ENCODE results near the gene GJD3. TPM values are rescaled to one million over a fixed set of nuclear protein-coding genes. Genes with fewer than 3 reads are reported as not detected.

Gene GJD3
- total RNA-seq, 1 donor from 2014 or later: 0.36 TPM

DNA sequence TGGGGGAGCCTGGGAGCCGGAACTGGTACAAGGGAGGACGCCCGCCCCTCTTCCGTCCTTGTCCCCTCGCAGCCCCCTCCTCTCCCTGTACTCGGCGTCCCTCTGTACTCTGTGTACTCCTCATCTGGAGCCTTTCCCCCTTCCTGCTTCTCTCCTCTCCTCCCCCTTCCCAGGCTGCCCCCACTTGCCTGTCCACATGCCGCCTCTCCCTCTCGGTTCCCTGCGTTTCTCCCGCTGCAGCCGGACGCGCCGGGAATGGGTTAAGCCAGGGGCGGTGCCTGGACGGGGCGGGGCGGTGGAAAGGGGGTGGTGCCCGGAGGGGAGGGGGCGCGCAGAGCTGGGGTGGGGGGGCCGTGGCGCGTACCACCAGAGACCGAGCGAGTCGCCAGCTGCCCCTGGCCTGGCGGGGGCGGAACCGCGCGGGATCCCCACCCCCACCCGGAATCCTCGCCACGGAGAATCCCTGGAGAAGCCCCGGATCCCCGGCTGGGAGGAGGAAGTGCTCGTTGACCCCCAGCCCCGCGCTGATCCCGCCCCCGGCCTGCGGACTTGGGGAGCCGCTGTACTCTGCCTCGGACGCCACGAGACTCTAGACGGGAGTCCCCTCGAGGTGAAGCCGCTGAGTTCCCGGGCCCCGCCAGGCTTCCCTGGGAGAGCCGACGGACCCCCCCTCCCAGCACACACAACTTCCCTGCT is 22.6 kb downstream of the GJD3 start:
- no peaks in the 10 kb centered on the region for H3K27me3 Mint-ChIP-seq
- TF ChIP-seq, protein P1, sequence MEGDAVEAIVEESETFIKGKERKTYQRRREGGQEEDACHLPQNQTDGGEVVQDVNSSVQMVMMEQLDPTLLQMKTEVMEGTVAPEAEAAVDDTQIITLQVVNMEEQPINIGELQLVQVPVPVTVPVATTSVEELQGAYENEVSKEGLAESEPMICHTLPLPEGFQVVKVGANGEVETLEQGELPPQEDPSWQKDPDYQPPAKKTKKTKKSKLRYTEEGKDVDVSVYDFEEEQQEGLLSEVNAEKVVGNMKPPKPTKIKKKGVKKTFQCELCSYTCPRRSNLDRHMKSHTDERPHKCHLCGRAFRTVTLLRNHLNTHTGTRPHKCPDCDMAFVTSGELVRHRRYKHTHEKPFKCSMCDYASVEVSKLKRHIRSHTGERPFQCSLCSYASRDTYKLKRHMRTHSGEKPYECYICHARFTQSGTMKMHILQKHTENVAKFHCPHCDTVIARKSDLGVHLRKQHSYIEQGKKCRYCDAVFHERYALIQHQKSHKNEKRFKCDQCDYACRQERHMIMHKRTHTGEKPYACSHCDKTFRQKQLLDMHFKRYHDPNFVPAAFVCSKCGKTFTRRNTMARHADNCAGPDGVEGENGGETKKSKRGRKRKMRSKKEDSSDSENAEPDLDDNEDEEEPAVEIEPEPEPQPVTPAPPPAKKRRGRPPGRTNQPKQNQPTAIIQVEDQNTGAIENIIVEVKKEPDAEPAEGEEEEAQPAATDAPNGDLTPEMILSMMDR (conservative IDR thresholded peaks at IDR 0.05): no peak
- DNase-seq (ENCODE audit: extremely low spot score, unreplicated experiment): peak; percentile 86
- no peaks in the 10 kb centered on the region for H3K9me3 Mint-ChIP-seq
- H3K27ac Mint-ChIP-seq: peak overlapping the region; percentile 86
- peak overlapping the region; percentile 93 for H3K4me3 Mint-ChIP-seq
- H3K36me3 Mint-ChIP-seq: peaks cover 5% of the 10 kb centered on the region
- peaks cover 53% of the 10 kb centered on the region for H3K4me1 Mint-ChIP-seq (ENCODE audit: unreplicated experiment)

DNA sequence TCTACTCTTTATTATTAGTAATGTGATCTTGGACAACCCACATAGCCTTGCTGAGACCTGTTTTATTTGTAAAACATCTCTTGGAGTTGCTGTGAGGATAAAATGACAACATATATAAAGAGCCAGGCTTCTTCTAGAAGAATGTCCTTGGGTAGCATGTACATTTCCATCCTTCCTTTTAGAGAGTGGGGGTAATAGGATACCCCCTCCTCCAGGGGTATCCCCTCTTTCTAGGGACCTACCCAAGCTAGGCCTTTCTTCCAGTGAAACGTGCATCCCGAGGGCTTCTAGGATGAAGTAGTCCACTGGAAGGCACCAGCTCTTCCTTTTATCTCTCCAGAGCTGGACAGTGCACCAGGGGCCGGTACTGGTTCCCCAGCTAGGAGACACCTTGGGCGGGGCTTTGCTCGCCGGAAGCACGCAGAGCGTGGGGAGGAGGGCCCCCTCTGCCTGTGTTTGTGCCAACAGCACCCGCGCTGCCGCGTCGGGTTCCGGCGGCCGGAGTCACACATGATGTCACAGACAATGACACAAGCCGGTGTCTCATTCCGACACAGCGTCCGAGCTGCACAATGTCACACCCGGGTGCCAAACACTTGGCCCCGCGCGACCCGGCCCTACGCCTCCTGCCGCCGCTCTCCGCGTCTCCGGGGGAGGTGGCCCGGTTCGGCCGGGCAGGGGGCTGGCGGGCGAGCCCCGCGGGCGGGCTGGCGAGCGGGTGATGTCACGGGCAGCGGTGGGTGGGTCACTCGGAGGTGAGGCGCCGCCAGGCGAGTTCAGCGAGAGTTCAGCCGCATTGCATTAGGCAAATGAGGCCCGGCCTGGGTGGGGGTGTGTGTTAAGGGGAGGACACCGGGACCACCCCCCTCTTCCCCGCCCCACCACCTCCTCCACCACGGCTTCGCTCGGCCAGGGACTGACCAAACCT is 23.4 kb downstream of the GJD3 start:
- H3K4me3 Mint-ChIP-seq: peak overlapping the region; percentile 91
- H3K4me1 Mint-ChIP-seq (ENCODE audit: unreplicated experiment): peaks cover 50% of the 10 kb centered on the region
- peaks cover 5% of the 10 kb centered on the region for H3K36me3 Mint-ChIP-seq
- TF ChIP-seq, protein P1 (conservative IDR thresholded peaks at IDR 0.05): peak; percentile 17
- peak; percentile 86 for DNase-seq (ENCODE audit: extremely low spot score, unreplicated experiment)
- H3K9me3 Mint-ChIP-seq: no peaks in the 10 kb centered on the region
- H3K27me3 Mint-ChIP-seq: no peaks in the 10 kb centered on the region
- peak overlapping the region; percentile 90 for H3K27ac Mint-ChIP-seq

DNA sequence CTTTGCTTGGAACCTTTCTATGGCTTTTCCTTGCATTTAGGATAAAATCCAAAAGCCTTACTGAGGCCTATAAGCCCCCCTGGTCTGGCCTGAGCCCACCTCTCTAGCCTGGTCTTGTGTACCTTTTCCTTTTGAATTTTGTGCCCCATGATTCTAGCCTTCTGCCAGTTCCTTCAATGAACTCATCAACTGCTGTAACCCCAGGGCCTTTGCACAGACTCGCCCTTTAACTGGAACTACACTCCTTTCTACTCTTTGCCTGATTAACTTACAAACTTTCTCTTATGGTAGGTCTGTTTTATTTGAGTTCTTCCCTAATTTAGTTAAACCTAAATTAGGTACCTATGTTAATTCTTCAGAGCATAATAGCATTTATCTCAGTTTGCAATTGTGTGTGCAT is 24.2 kb downstream of the GJD3 start:
- TF ChIP-seq, protein P1 (conservative IDR thresholded peaks at IDR 0.05): no peak
- H3K27ac Mint-ChIP-seq: peak overlapping the region; percentile 90
- H3K4me3 Mint-ChIP-seq: peak overlapping the region; percentile 91
- DNase-seq (ENCODE audit: extremely low spot score, unreplicated experiment): no peak
- H3K9me3 Mint-ChIP-seq: no peaks in the 10 kb centered on the region
- H3K27me3 Mint-ChIP-seq: no peaks in the 10 kb centered on the region
- peaks cover 48% of the 10 kb centered on the region for H3K4me1 Mint-ChIP-seq (ENCODE audit: unreplicated experiment)
- H3K36me3 Mint-ChIP-seq: peaks cover 5% of the 10 kb centered on the region

DNA sequence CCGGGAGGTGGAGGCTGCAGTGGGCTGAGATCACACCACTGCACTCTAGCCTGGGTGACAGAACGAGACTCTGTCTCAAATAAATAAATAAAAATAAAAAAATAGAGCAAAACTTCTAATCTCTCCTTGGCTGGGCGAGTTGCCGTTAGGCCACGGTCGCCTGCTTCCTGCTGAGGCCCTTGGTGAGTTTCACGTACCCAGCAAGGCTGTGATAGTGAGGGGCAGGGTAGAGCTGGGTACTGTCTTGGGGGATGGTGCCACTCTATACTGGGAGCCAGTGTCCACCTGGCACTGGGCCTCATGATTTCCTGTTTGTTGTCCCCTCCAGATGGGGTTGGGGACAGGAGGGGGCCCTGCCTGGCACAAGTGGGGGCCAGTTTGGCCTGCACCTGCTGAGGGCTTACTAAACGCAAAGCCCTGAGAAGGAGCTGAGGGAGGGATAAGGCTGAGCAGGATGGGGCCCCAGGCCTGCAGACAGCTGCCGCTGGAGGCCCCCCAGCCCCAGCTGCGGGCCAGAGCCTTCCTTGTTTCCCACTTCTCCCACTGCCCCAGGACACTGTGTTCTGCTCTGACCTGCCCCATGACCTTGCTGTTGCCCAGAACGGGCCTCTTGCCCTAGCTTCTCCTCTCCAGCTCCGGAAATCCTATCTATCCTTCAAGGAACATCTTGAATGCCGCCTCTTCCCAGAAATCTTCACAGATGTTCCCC is 25.4 kb downstream of the GJD3 start:
- H3K4me3 Mint-ChIP-seq: peak overlapping the region; percentile 5
- H3K27me3 Mint-ChIP-seq: no peaks in the 10 kb centered on the region
- H3K36me3 Mint-ChIP-seq: peaks cover 8% of the 10 kb centered on the region
- H3K4me1 Mint-ChIP-seq (ENCODE audit: unreplicated experiment): peaks cover 51% of the 10 kb centered on the region
- no peak for DNase-seq (ENCODE audit: extremely low spot score, unreplicated experiment)
- H3K9me3 Mint-ChIP-seq: no peaks in the 10 kb centered on the region
- TF ChIP-seq, protein P1 (conservative IDR thresholded peaks at IDR 0.05): no peak
- peak overlapping the region; percentile 45 for H3K27ac Mint-ChIP-seq

DNA sequence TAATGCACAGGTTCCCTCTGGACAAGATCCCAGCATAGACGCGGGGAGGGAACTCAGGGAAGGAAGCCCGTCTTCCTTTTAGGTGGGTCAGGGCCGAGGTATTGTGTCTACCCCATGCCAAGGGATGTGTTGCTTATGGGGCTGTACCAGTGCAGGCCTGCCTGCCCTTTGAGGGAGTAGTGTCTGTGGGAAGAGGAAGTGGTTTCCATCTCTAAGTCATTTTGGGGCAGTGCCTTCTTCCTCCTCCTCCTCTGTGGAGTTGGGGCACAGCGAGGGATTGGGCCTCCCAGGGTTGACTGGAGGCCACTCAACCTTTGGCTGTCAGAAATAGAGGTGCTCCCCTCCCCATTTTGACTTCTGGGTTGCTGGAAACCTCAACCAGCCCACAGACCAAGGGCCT is 26.5 kb downstream of the GJD3 start:
- Mint-ChIP-seq H3K27me3 (no peaks in the 10 kb centered on the region), H3K27ac (no peak overlapping the region), H3K36me3 (peaks cover 8% of the 10 kb centered on the region), H3K9me3 (no peaks in the 10 kb centered on the region), H3K4me3 (no peak overlapping the region), H3K4me1 (ENCODE audit: unreplicated experiment) (peaks cover 42% of the 10 kb centered on the region)
- no peak for DNase-seq (ENCODE audit: extremely low spot score, unreplicated experiment)
- TF ChIP-seq, protein P1 (conservative IDR thresholded peaks at IDR 0.05): no peak
